Activated CD4-positive, alpha-beta memory T cell treated with anti-CD3 and anti-CD28 coated beads for 36 hours (primary cell): ENCODE measurements around the gene DIS3L2. TPM values are rescaled to one million over a fixed set of nuclear protein-coding genes. Genes with fewer than 3 reads are reported as not detected.

Source experiments
- CTCF ChIA-PET: fragments of 350-600 bp; sonication (Branson Sonifier 250); formaldehyde crosslinking; loops from one replicate; lab custom pipeline; 2021; ENCODE audit warnings: antibody characterized with exemption, inconsistent platforms; lab: Charles Lee
- POLR2A ChIA-PET: fragments of 350-600 bp; sonication (Branson Sonifier 250); formaldehyde crosslinking; loops from one replicate; lab custom pipeline; 2021; ENCODE audit warnings: antibody characterized with exemption; lab: Charles Lee
- DNase-seq: peaks from one replicate; pipeline ENCODE4 v3.0.0-alpha.2; 2020
- H3K27ac Mint-ChIP-seq: one replicate; pipeline ENCODE4 v1.8.0; 2021; ENCODE audit warnings: mixed read lengths
- H3K27me3 Mint-ChIP-seq: one replicate; pipeline ENCODE4 v1.8.0; 2021; ENCODE audit warnings: mixed read lengths
- H3K36me3 Mint-ChIP-seq: one replicate; pipeline ENCODE4 v1.8.0; 2021; ENCODE audit warnings: mixed read lengths
- H3K4me1 Mint-ChIP-seq: one replicate; pipeline ENCODE4 v1.8.0; 2021; ENCODE audit warnings: low read depth, mixed read lengths
- H3K4me3 Mint-ChIP-seq: one replicate; pipeline ENCODE4 v1.8.0; 2021; ENCODE audit warnings: mild to moderate bottlenecking, mixed read lengths
- H3K9me3 Mint-ChIP-seq: one replicate; pipeline ENCODE4 v1.8.0; 2021; ENCODE audit warnings: mixed read lengths
- intact Hi-C: fragments of 100-400 bp; cut with micrococcal nuclease; formaldehyde crosslinking; loops from one replicate; pipeline ENCODE4 v1.15.1; 2023
- total RNA-seq, 2 experiments: library from RNA; stranded (reverse); gene quantifications; one replicate each; pipeline ENCODE4 v1.2.3, GENCODE V29; 2021

The DIS3L2 gene
- total RNA-seq, 2 experiments from 2014 or later = 20.5 to 25.7 TPM

GRCh38 chr2:232347369-232347768 is 385.9 kb downstream of the DIS3L2 start:
- intact Hi-C loops = no loop called here
- CTCF ChIA-PET = no interaction called here

DNA sequence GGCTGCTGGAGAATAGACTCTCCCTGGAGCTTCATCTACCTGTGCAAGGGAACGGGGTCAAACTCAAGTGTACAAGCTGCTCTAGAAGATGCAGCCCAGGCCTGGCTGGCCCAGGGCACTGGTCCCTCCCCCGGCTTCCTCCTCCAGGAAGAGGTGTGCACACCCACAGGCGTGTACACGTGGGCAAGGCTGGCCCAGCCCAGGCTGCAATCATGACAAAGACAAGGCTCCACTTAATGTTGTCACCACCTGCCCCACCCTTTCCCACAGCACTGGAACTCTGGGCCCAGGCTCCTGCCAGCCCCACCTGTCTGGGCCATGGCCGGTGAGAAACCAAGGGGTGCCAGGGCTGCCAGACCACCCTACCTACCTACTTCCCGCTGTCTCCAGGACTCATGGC is 387.4 kb downstream of the DIS3L2 start:
- H3K4me3 Mint-ChIP-seq = no peak overlapping the region

More at GRCh38 chr2:232347369-232347768, 385.9 kb downstream of the DIS3L2 start:
- no peak for DNase-seq
- Mint-ChIP-seq H3K4me3 (no peak overlapping the region), H3K4me1 (peaks cover 7% of the 10 kb centered on the region), H3K27ac (no peak overlapping the region), H3K27me3 (peaks cover 11% of the 10 kb centered on the region), H3K9me3 (peaks cover 2% of the 10 kb centered on the region), H3K36me3 (no peaks in the 10 kb centered on the region)
- POLR2A ChIA-PET = interaction anchor here (0.6 kb wide), 1 partner anchor 429 kb away, joined by 3 read pairs; no protein-coding TSS in a partner anchor

GRCh38 chr2:232349546-232349945 is 388.0 kb downstream of the DIS3L2 start:
- Mint-ChIP-seq H3K4me1 (peaks cover 7% of the 10 kb centered on the region), H3K9me3 (peaks cover 2% of the 10 kb centered on the region), H3K27ac (no peak overlapping the region), H3K27me3 (peaks cover 19% of the 10 kb centered on the region), H3K36me3 (no peaks in the 10 kb centered on the region), H3K4me3 (no peak overlapping the region)
- intact Hi-C loops = no loop called here
- DNase-seq = no peak
- ChIA-PET CTCF (no interaction called here), POLR2A (no interaction called here)

More for the DNA sequence above, 387.4 kb downstream of the DIS3L2 start:
- no peak for DNase-seq
- Mint-ChIP-seq H3K4me1 (peaks cover 7% of the 10 kb centered on the region), H3K9me3 (peaks cover 2% of the 10 kb centered on the region), H3K27ac (no peak overlapping the region), H3K27me3 (peaks cover 17% of the 10 kb centered on the region), H3K36me3 (no peaks in the 10 kb centered on the region)
- ChIA-PET CTCF (no interaction called here), POLR2A (no interaction called here)
- intact Hi-C loops = no loop called here

DNA sequence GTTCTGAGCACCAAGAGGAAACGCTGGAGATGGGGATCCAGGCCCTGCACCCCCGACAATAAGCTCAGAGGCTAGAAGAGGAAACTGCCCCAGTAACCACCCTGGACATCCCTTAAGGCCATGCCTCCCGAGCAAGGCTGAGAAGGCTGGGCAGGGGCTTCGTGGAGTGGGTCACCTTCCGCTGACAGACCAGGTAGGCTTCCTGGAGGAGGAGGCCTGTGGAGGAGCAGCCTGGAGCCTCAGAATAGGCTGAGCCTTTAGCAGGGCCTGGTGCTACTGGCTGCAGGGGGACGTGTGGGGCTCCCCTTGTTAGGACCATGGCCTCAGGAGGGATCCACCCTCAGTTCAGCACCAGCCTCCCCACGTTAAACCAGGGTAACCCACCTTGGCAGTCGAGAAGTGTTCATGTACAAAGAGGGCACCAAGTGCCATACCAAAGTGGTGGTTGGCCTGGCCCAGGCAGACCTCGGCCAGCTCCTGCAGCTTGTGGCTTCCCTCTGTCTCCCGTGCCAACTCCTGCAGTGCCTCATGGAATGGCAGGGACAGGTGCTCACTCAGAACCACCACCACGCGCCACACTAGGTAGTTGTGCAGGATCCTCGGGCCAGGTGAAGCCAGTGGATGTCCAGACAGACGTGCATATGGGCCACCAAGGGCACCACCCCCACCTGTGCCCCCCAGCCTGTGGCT is 388.6 kb downstream of the DIS3L2 start:
- intact Hi-C loops = no loop called here
- ChIA-PET CTCF (interaction anchor here (1.1 kb wide), 1 partner anchor 9 kb away, joined by 3 read pairs; no protein-coding TSS in a partner anchor), POLR2A (no interaction called here)
- Mint-ChIP-seq H3K27me3 (peaks cover 22% of the 10 kb centered on the region), H3K4me1 (peaks cover 7% of the 10 kb centered on the region), H3K36me3 (no peaks in the 10 kb centered on the region), H3K27ac (no peak overlapping the region), H3K4me3 (no peak overlapping the region), H3K9me3 (peaks cover 2% of the 10 kb centered on the region)
- no peak for DNase-seq

DNA sequence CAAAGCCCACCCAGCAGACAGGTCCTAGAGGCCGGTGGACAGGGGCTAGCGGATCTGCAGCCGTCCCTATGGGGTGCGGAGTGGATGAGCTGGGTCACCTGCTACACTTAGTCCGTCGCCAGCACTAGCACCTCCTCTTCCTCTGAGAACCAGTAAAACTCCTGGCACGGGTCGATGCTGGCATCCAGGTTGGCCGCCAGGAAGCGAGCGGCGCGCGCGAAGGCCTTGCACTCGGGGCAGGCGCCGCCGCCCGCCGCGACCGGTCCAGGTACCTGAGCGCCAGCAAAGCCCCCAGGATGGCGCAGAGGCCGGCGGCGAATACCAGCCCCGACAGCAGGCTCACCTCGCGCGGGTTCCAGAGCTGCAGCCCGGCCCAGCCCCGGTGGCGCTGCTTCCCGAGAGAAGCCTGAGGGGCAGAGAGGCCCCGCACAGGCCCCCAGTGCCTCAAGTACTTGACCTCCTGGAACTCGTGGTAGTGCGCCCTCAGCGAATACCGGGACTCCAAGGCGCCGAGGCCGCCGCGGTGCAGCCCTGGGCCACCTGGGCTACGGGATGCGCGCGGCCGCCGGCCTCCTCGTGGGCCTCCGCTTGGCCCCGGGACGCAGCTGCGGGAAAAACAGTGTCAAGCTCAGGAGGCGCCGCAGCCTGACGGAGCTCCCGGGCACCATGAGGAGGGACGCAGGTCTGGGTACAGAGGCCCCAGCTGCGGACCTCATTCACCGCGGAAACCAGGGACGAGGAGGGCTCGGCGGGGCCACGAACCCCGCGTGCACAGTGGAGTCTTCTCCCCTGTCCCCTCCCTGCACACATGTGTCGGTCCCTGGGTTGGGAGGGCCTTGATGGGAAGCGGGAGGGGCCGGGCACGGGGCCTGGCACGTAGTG is 389.5 kb downstream of the DIS3L2 start:
- DNase-seq = no peak
- Mint-ChIP-seq H3K27me3 (peaks cover 25% of the 10 kb centered on the region), H3K9me3 (peaks cover 2% of the 10 kb centered on the region), H3K27ac (no peak overlapping the region), H3K36me3 (no peaks in the 10 kb centered on the region), H3K4me3 (no peak overlapping the region), H3K4me1 (peaks cover 7% of the 10 kb centered on the region)
- CTCF ChIA-PET = interaction anchor here (1.1 kb wide), 1 partner anchor 10 kb away, joined by 3 read pairs; no protein-coding TSS in a partner anchor
- intact Hi-C loops = no loop called here
- POLR2A ChIA-PET = no interaction called here

GRCh38 chr2:232351686-232352510 is 390.4 kb downstream of the DIS3L2 start:
- Mint-ChIP-seq H3K4me1 (peaks cover 7% of the 10 kb centered on the region), H3K27ac (no peak overlapping the region), H3K36me3 (no peaks in the 10 kb centered on the region), H3K4me3 (no peak overlapping the region), H3K27me3 (peaks cover 28% of the 10 kb centered on the region), H3K9me3 (peaks cover under 1% of the 10 kb centered on the region)
- POLR2A ChIA-PET = no interaction called here
- intact Hi-C loops = no loop called here
- CTCF ChIA-PET = no interaction called here
- no peak for DNase-seq

- peaks cover 7% of the 10 kb centered on the region for H3K4me1 Mint-ChIP-seq
- no peak overlapping the region for H3K27ac Mint-ChIP-seq
- ChIA-PET CTCF (no interaction called here), POLR2A (no interaction called here)
- no peaks in the 10 kb centered on the region for H3K36me3 Mint-ChIP-seq
- H3K27me3 Mint-ChIP-seq = peaks cover 29% of the 10 kb centered on the region
- H3K4me3 Mint-ChIP-seq = no peak overlapping the region
- H3K9me3 Mint-ChIP-seq = no peaks in the 10 kb centered on the region
- no peak for DNase-seq
- intact Hi-C loops = no loop called here
Observed at GRCh38 chr2:232352511-232353091, 391.1 kb downstream of the DIS3L2 start.

GRCh38 chr2:232353096-232353495 is 391.6 kb downstream of the DIS3L2 start:
- Mint-ChIP-seq H3K4me3 (no peak overlapping the region), H3K27me3 (peaks cover 29% of the 10 kb centered on the region), H3K36me3 (no peaks in the 10 kb centered on the region), H3K27ac (no peak overlapping the region), H3K9me3 (no peaks in the 10 kb centered on the region), H3K4me1 (peaks cover 7% of the 10 kb centered on the region)
- intact Hi-C loops = no loop called here
- ChIA-PET CTCF (no interaction called here), POLR2A (no interaction called here)
- no peak for DNase-seq

GRCh38 chr2:232353660-232354059 is 392.1 kb downstream of the DIS3L2 start:
- POLR2A ChIA-PET = no interaction called here
- intact Hi-C loops = no loop called here
- H3K36me3 Mint-ChIP-seq = no peaks in the 10 kb centered on the region
- H3K4me1 Mint-ChIP-seq = peaks cover 7% of the 10 kb centered on the region
- DNase-seq = no peak
- H3K27ac Mint-ChIP-seq = no peak overlapping the region
- peaks cover 28% of the 10 kb centered on the region for H3K27me3 Mint-ChIP-seq
- CTCF ChIA-PET = no interaction called here
- H3K9me3 Mint-ChIP-seq = no peaks in the 10 kb centered on the region
- no peak overlapping the region for H3K4me3 Mint-ChIP-seq

DNA sequence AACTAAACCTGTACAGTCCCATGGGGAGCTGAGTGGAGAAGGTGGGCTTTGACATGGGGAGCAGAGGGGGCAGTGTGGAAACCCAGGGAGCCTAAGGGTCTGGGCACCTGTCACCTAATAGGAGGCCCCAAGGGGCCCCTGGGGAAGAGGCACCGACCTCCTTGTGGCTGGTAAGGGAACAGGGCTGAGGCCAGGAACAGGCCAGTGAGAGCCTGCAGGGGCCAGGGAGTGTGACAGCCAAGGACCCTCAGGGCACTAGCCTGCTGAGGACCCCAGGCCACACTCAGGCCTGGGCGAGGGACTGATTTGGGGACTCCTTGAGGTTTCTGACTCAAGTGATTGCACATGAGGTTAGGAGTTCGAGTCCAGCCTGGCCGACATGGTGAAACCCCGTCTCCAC is 392.6 kb downstream of the DIS3L2 start:
- CTCF ChIA-PET = interaction anchor here (1.0 kb wide), 1 partner anchor 454 kb away, joined by 5 read pairs; no protein-coding TSS in a partner anchor
- H3K4me1 Mint-ChIP-seq = peaks cover 7% of the 10 kb centered on the region
- POLR2A ChIA-PET = no interaction called here
- H3K9me3 Mint-ChIP-seq = no peaks in the 10 kb centered on the region
- peaks cover 28% of the 10 kb centered on the region for H3K27me3 Mint-ChIP-seq
- intact Hi-C loops = no loop called here
- no peak overlapping the region for H3K27ac Mint-ChIP-seq
- no peak overlapping the region for H3K4me3 Mint-ChIP-seq
- DNase-seq = no peak
- H3K36me3 Mint-ChIP-seq = no peaks in the 10 kb centered on the region

GRCh38 chr2:232361646-232362045 is 400.1 kb downstream of the DIS3L2 start:
- CTCF ChIA-PET = no interaction called here
- no peak overlapping the region for H3K27ac Mint-ChIP-seq

More at GRCh38 chr2:232361646-232362045, 400.1 kb downstream of the DIS3L2 start:
- Mint-ChIP-seq H3K9me3 (no peaks in the 10 kb centered on the region), H3K27me3 (peaks cover 2% of the 10 kb centered on the region), H3K4me3 (no peak overlapping the region), H3K4me1 (peaks cover 11% of the 10 kb centered on the region), H3K36me3 (no peaks in the 10 kb centered on the region)
- POLR2A ChIA-PET = no interaction called here
- DNase-seq = no peak
- intact Hi-C loops = no loop called here
